GM15510 (cell line): ENCODE data around the gene MAP4K1.

Experiments
- POLR2A ChIP-seq: IDR thresholded peaks from 3 replicates; pipeline ENCODE4 v1.6.1; 2011; ENCODE audit warnings: borderline replicate concordance; ENCODE audit not compliant: insufficient read length; ENCODE audit errors: extremely low read depth

MAP4K1 gene

DNA sequence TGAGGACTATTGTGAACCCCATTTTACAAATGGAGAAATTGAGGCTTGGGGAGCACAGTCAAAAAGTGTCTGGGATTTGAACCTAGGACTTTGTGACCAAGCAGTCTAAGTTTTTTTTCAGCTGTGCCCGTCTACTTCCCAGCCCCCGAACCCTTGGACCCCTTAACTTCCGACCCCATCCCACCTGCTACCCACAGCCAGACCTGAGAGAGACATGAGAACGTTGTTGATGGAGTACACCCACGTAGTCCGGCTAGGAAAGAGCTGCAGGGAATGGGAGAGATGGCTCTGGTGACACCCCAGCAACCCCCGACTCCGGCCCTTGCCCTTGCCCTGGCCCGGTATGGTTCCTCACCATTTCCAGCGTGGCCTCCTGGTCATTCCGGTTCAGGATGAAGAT is 18.0 kb downstream of the MAP4K1 start:
- TF ChIP-seq POLR2A: no peak

DNA sequence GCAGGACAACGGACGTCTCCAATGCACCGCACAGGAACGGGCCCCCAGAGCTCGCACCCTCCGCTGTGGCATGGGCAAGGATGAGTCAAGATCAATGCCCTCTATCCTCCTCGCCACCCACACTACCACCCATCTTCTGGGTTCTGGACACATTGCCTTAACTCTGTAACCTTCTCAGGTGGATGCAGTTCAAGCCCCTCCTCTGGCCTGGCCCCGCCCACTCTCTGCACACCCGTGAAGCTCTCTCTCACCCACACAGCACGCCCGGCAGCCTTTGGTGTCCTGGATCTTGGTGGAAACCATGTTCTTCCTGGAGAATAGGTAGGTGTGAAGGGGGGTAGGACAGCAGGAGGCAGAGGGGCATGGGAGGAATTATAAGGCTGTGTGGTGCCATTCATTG is 20.7 kb downstream of the MAP4K1 start:
- no peak for TF ChIP-seq POLR2A

DNA sequence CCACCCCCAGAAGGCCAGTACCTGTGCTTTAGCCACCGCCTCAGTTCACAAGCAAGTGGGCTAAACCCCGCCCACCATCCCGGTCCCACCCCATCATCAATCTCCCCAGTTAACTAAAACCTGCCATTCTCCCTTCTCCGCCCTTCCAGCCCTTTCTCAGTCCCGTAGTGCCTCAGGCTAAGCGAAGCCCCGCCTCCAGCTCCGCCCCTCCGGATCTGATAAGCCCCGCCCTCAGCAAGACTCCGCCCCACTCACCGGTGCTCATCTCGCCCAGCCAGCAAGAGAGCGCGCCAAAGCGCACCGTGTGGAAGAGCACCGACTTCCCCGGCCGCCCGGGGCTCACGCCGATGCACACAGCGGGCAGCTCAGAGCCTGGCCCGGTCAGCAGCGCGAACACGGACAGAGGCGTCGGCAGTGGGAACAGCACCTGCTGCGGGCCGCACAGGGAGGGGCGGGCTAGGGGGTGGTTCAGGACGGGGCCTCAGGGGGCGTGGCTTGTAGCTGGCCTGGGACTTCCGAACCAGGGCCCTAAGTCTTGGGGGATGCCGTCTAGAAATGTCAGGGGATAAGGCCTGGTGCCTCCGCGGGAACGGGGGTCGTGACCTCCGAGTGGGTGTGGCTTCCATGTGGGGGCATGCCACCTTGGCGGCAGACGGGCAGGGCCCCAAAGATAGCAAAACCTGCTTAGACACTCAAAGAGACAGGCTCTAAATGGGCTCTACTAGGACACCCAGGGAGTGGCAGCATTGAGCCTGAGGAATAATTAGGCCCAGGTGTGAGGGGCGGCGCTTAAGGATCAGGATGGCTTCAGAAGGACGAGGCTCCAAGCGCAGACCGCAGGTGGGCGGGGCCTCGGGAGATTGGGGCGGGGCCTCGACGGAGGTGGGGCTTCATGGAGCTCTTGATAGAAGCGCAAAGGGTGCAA is 21.4 kb downstream of the MAP4K1 start:
- no peak for TF ChIP-seq POLR2A

DNA sequence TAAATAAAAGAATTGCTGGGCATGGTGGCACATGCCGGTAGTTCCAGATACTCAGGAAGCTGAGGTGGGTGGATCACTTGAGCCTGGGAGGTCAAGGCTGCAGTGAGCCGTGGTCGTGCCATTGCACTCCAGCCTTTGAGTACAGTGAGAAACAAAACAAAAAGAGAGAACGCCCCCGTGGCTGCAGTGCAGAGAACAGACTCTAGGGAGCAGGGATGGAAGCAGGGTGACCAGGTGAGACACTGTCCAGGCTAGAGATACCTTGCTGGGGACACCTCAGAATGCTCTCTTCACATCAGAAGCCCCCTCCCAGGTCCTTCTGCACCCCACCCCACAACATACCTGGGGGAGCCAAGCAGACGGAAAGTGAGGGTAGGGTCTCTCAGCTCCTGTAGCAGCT is 24.8 kb downstream of the MAP4K1 start:
- no peak for TF ChIP-seq POLR2A

DNA sequence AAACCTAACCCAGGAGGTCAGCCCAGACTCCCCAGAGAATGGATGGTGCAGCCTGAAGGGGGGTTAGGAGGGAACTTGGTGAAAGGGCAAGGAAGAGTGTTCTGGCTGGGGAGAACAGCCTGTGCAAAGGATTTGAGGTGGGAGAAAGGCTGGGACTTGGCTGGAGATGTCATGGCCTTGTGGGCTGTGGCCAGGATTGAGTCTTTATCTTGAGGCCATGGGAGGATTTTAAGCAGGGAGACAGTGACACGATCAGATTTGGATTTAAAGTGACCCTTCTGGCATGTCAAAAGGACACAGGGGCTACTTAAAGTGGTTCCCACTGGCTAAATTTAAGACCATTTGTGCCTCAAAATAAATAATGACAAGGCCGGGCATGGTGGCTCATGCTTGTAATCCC is 29.7 kb downstream of the MAP4K1 start:
- TF ChIP-seq POLR2A: no peak

DNA sequence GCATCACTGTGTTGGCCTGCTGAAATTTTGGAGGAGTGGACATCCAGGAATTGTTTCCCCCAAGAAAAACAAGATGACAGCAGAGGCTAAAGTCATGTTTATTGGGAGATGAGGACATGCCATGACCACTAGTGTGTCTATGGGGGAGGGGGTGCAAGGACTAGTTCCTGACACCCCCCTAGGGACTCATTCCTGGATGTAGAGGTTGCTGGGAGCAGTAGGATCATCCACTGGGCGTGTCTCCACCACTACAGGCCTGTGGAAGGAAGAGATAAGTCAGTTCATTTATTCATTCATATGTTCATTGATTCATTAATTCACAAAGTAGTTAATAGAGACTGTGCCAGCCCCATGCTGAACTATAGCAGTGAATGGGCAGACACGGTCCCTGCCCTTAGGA is 30.2 kb downstream of the MAP4K1 start:
- TF ChIP-seq POLR2A: no peak

DNA sequence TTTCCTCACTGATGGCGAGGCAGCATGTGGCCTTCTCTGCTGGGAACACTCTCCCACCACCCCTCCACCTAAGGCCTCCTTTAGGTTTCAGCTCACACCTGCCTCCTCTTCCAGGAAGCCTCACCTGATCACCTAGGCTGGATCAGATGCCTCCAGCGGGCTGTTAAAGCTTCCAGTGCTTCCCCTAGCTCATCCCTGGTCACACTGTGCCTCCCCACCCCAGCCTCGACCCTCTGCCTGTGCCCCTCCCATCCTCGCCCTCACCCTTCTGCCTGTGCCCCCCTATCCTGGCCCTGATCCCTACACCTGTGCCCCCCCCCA is 33.8 kb downstream of the MAP4K1 start:
- no peak for TF ChIP-seq POLR2A

DNA sequence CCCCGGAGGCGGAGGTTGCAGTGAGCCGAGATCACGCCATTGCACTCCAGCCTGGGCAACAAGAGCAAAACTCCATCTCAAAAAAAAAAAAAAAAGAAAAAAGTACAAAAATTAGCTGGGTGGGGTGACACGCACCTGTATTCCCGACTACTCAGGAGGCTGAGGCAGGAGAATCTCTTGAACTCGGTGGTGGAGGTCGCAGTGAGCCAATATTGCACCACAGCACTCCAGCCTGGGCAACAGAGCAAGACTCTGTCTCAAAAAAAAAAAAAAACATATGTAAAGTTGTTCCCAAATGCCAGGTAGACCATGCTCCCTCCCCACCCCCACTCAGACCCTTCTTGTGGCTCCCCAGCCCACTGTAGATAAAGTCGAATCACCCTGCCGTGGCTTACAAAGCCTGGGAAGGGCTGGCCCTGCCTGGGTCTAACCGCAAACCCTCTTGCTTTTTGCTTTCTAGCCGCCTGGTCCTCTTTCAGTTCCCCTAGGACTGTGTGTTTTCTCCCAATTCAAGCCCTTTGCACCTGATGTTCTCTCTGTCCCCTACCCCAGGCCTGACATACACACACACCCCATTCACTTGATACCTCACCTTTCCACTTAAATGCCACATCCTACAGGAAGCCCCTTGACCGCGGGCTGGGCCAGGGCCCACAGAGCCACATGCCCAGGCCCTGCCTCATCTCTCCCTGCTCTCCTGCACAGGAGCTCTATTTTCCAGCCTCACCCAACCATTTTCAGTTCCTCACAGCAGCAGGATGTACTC is 34.4 kb downstream of the MAP4K1 start:
- TF ChIP-seq POLR2A: no peak

DNA sequence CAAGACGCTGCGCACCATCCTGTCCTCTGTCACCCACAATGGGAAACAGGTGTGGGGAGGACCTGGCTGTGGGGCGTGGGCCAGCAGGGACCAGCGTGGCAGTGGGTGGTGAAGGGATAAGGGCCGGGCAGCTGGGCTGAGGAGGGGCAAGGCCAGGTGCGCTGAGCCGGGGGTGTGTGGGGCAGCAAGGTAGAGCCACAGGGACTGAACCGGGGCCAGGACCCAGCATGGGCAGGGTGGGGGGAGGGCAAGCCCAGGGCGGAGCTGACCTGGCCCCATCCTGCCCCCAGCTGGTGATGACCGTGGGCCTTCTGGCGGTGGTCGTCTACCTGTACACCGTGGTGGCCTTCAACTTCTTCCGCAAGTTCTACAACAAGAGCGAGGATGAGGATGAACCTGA is 37.7 kb downstream of the MAP4K1 start:
- TF ChIP-seq POLR2A: no peak

DNA sequence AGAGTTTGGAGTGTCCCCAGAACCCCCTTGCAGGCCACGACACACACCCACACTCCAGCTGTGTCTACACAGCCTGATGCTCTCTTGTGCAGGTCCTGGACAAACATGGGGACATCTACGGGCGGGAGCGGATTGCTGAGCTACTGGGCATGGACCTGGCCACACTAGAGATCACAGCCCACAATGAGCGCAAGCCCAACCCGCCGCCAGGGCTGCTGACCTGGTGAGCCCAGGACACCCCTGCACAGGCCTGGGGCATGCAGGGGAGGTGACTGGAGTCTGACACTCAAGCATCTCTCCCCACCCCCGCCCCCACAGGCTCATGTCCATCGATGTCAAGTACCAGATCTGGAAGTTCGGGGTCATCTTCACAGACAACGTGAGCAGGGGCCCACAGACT is 39.9 kb downstream of the MAP4K1 start:
- TF ChIP-seq POLR2A: no peak

DNA sequence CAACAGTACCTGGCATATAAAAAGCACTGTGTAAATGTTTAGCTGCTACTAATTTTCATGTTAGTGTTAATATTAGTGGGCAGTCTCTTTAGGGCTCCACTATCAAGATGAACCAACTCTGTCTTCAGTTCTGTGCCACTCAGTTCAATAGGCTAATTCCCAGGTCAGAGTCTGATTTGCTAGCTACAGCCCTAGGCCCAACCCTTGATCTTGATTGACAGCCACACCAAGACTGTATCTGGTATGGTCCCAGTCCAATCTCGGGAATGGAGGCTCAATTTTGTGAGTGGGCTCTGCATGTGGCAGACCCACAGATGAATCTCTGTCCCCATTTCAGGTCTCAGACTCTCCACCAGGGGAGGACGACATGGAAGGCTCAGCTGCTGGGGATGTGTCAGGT is 46.1 kb downstream of the MAP4K1 start:
- no peak for TF ChIP-seq POLR2A

DNA sequence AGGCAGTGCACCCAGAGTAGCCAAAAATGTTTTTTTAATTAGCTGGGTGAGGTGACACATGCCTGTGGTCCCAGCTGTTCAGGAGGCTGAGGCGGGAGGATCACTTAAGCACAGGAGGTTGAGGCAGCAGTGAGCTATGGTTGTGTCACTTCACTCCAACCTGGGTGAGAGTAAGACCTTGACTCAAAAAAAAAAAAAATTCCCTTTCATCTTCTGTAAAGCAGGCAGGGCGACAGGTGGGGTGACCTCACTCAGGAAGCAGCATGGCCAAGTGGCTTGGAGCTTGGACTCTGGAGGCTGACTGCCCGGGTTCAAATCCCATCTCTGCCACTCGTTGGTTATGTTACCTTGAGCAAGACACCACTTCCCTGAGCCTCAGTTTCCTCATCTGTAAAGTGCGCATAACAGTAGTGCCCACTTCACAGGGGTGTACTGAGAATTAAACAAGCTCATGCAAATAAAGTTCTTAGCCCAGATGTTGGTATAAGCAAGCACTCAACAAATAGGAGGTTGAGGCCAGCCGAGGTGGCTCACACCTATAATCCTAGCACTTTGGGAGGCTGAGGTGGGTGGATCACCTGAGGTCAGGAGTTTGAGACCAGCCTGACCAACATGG is 48.3 kb downstream of the MAP4K1 start:
- TF ChIP-seq POLR2A: no peak

DNA sequence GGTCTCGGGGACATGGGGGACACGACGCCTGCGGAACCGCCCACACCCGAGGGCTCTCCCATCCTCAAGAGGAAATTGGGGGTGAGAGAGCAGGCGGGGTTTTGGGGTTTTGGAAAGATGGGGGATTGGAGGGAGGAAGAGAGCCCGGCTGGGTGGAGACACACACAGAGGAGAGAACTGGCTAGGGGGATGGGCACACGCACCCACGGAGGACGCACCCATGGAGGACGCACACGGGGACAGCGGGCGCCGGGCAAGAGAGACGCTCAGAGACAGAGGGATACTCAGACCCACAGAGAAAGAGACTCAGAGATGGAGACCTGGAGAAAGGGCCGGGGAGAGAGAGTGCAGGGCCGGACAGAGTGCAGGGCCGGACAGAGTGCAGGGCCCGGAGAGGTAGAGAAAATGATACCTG is 52.1 kb downstream of the MAP4K1 start:
- TF ChIP-seq POLR2A: no peak

DNA sequence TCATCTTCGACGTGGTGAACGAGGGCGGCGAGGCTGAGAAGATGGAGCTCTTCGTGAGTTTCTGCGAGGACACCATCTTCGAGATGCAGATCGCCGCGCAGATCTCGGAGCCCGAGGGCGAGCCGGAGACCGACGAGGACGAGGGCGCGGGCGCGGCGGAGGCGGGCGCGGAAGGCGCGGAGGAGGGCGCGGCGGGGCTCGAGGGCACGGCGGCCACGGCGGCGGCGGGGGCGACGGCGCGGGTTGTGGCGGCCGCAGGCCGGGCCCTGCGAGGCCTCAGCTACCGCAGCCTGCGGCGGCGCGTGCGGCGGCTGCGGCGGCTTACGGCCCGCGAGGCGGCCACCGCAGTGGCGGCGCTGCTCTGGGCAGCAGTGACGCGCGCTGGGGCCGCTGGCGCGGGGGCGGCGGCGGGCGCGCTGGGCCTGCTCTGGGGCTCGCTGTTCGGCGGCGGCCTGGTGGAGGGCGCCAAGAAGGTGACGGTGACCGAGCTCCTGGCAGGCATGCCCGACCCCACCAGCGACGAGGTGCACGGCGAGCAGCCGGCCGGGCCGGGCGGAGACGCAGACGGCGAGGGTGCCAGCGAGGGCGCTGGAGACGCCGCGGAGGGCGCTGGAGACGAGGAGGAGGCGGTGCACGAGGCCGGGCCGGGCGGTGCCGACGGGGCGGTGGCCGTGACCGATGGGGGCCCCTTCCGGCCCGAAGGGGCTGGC is 52.6 kb downstream of the MAP4K1 start:
- TF ChIP-seq POLR2A: no peak

DNA sequence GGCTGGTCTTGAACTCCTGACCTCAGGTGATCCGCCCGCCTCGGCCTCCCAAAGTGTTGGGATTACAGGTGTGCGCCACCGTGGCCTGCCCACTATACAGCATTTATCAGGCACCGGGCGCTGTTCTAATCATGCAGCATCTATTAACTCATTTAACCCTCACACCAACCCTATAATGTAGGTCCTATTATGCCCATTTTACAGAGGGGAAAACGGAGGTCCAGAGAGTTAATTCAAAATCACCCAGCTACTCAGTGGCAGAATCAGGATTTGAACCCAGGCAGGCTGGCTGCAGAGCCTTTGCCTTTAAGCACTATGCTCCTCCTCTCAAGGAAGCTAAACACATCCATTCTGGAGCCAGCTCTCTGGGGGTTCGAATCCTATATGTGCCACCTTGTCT is 54.3 kb downstream of the MAP4K1 start:
- TF ChIP-seq POLR2A: no peak

DNA sequence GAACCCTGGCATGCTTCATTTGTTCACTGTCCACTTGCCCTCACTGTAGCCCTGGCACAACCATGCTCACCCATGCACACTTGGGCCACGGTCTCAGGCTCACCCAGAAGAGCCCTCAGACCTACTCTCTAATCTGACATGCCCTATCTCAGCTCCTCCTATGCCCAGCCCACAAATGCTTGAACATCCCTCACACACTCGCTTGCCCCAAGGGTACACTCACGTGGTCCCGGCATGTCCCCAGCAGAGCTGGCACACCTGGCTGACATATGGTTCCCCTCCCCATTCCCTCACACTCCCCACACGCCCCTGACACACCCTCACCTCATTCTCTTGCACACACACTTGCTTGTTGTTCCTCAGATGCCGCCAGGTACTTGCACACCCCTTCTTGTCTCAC is 55.7 kb downstream of the MAP4K1 start:
- TF ChIP-seq POLR2A: no peak

DNA sequence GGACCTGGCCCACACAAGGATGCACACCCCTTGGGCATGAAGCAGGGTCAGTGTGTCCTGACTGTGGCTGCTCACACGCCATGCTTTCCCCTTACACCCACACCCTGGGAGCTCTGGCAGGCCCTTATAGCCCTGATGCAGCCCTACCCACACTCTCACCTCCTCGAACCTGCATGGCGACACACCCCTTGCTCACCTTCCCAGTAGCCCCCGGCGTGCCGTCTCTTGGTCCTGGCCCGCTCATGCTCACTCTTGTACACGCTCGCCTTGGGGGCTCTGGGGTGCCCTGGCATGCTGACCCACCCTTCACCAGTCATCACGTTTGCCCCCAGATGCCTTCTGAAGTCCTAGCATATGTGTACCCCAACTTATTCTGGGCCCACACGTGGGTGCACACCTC is 56.1 kb downstream of the MAP4K1 start:
- TF ChIP-seq POLR2A: no peak
